ENCODE data around the gene NBPF3.
A peak's percentile ranks its signal among the peaks of the same experiment; 100 is the strongest.
"Not testable (repeated sequence)": the region's sequence is repeated elsewhere in the genome, so short reads cannot be mapped to it uniquely, and the experiment has no call there.

The NBPF3 gene

DNA sequence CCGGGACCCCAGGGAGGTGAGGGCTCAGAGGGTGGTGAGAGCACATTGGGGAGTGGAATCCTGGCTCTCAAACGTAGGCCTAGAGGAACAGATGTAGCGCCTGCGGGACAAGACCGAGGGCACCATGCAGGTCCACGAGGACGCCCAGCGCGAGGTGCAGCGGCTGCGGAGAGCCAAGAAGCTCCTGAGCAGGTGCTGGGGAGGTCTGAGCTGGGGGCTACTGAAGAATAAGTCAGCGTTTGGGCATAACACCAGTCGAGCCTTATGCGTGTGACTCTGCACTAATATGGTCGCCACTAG is 2.6 kb upstream of the NBPF3 start:
- Histone ChIP-seq H3K9ac (no peak overlapping the region), H3K27ac (no peak overlapping the region), H3K4me1 (no peaks in the 10 kb centered on the region), H3K4me3 (ENCODE audit: low read depth, low read length) (no peak overlapping the region), H3K79me2 (no peaks in the 10 kb centered on the region), H3K4me2 (ENCODE audit: low read length) (peak overlapping the region; percentile 44), H3K9me3 (ENCODE audit: control insufficient read depth, low read length) (no peaks in the 10 kb centered on the region), H2AFZ (peak overlapping the region; percentile 82), H3K27me3 (ENCODE audit: control insufficient read depth, insufficient read depth, low read length) (no peaks in the 10 kb centered on the region), H3K36me3 (ENCODE audit: control insufficient read depth, insufficient read depth, low read length) (no peaks in the 10 kb centered on the region)
- TF ChIP-seq, protein P1, sequence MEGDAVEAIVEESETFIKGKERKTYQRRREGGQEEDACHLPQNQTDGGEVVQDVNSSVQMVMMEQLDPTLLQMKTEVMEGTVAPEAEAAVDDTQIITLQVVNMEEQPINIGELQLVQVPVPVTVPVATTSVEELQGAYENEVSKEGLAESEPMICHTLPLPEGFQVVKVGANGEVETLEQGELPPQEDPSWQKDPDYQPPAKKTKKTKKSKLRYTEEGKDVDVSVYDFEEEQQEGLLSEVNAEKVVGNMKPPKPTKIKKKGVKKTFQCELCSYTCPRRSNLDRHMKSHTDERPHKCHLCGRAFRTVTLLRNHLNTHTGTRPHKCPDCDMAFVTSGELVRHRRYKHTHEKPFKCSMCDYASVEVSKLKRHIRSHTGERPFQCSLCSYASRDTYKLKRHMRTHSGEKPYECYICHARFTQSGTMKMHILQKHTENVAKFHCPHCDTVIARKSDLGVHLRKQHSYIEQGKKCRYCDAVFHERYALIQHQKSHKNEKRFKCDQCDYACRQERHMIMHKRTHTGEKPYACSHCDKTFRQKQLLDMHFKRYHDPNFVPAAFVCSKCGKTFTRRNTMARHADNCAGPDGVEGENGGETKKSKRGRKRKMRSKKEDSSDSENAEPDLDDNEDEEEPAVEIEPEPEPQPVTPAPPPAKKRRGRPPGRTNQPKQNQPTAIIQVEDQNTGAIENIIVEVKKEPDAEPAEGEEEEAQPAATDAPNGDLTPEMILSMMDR (IDR thresholded peaks at IDR 0.05) = no peak

DNA sequence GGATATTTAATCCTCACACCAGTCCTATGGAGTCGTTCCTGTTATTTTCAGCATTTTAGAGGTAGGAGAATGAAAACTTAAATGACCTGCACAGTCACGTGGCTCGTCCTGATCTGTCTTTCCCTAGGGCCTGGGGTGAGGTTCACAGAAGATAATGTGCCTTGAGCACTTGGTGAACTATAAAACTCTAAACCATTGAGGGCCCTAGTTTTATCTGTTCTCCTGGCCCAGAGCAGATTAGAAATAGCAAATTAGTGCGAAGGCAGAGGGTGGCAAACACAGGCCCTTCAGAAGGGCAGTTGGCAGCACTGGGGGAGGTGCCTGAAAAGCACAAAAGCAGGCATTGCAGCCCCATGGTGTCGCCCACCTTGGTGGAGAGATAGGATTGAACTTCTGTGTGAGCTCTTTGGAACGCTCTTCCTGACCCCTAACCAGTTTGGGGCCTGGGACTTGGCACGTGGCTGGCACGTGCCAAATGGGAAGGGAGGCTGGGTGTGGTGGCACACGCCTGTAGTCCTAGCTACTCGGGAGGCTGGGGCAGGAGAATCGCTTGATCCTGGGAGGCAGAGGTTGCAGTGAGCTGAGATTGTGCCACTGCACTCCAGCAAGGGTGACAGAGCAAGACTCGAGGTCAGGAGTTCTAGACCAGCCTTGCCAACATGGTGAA is 1.2 kb upstream of the NBPF3 start:
- not testable (repeated sequence) for H3K27me3 ChIP-seq (ENCODE audit: control insufficient read depth, insufficient read depth, low read length); H3K4me3 ChIP-seq (ENCODE audit: low read depth, low read length); H3K36me3 ChIP-seq (ENCODE audit: control insufficient read depth, insufficient read depth, low read length); H3K4me2 ChIP-seq (ENCODE audit: low read length); H3K4me1 ChIP-seq; H3K9me3 ChIP-seq (ENCODE audit: control insufficient read depth, low read length); H2AFZ ChIP-seq; H3K79me2 ChIP-seq; H3K27ac ChIP-seq; H3K9ac ChIP-seq

DNA sequence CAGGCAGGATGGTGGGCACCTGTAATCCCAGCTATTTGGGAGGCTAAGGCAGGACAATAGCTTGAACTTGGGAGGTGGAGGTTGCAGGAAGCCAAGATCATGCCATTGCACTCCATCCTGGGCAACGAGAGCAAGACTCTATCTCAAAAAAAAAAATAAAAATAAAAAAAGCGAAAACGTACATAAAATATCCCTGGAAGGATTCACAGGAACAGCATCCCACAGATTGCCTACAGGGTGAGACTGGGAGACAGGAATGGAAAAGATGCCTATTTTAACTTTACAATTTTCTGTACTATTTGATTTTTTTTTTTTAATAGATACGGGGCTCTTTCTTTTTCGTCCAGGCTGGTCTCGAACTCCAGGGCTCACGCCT is 604 bp upstream of the NBPF3 start:
- H3K9me3 ChIP-seq (ENCODE audit: control insufficient read depth, low read length) = no peaks in the 10 kb centered on the region
- no peaks in the 10 kb centered on the region for H3K4me1 ChIP-seq
- H3K4me3 ChIP-seq (ENCODE audit: low read depth, low read length) = peak overlapping the region; percentile 62
- H3K36me3 ChIP-seq (ENCODE audit: control insufficient read depth, insufficient read depth, low read length) = no peaks in the 10 kb centered on the region
- TF ChIP-seq, protein P1 (IDR thresholded peaks at IDR 0.05) = no peak
- peak overlapping the region; percentile 41 for H3K27ac ChIP-seq
- H3K27me3 ChIP-seq (ENCODE audit: control insufficient read depth, insufficient read depth, low read length) = no peaks in the 10 kb centered on the region
- H2AFZ ChIP-seq = peak overlapping the region; percentile 83
- no peaks in the 10 kb centered on the region for H3K79me2 ChIP-seq
- H3K4me2 ChIP-seq (ENCODE audit: low read length) = peak overlapping the region; percentile 81
- H3K9ac ChIP-seq = no peak overlapping the region

DNA sequence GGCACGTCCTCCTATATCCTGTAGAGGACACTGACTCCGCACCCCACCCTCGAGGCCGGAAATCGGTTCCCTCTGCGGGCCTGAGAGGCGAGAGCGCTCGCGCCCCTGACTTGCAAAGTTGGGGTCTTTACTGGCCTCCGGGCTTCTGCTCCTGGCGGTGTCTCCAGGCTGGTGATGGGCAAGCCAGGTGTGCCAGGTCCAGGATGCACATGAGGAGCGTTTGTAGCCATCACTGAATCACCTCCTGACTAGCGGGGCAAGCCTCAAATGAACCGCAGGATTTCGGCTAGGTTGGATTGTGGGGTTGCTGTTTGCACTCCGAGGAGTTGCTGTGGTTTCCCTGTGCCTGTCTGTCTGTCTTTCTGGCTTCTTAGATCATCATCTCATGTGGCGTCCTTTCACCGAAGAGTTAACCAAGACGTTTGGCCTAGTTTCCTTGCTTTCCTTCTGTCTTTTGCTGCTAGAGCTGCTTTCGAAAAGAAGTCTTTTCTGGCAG is 741 bp downstream of the NBPF3 start:
- not testable (repeated sequence) for H3K27me3 ChIP-seq (ENCODE audit: control insufficient read depth, insufficient read depth, low read length); H3K79me2 ChIP-seq; H3K36me3 ChIP-seq (ENCODE audit: control insufficient read depth, insufficient read depth, low read length); H3K4me1 ChIP-seq; H3K9ac ChIP-seq; H3K9me3 ChIP-seq (ENCODE audit: control insufficient read depth, low read length); H3K27ac ChIP-seq
- Histone ChIP-seq H3K4me2 (ENCODE audit: low read length) (peak overlapping the region; percentile 29), H3K4me3 (ENCODE audit: low read depth, low read length) (peak overlapping the region; percentile 37), H2AFZ (peak overlapping the region; percentile 66)

DNA sequence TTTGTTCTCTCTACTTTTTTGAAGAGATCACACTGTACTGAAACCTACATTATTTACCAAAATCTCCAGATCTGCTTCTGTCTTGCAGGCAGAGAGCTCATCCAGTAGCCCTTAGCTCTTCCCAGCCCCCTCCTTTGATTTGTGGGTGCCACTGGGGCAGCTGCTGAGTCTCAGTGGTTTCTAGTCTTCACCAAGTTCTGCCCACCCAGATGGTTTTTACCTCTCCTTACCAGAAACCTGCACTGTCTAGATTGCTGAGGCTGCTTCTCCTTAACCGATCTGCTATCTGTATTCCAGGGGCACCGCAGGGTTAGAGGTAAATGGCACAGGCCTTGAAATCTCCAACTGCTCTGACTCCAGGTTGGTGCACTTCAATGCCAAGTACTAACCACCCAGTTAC is 6.7 kb downstream of the NBPF3 start:
- H3K27ac ChIP-seq; H3K79me2 ChIP-seq; H3K4me3 ChIP-seq (ENCODE audit: low read depth, low read length); H2AFZ ChIP-seq; H3K4me1 ChIP-seq; H3K9ac ChIP-seq; H3K36me3 ChIP-seq (ENCODE audit: control insufficient read depth, insufficient read depth, low read length); H3K4me2 ChIP-seq (ENCODE audit: low read length); H3K27me3 ChIP-seq (ENCODE audit: control insufficient read depth, insufficient read depth, low read length); H3K9me3 ChIP-seq (ENCODE audit: control insufficient read depth, low read length): not testable (repeated sequence)

DNA sequence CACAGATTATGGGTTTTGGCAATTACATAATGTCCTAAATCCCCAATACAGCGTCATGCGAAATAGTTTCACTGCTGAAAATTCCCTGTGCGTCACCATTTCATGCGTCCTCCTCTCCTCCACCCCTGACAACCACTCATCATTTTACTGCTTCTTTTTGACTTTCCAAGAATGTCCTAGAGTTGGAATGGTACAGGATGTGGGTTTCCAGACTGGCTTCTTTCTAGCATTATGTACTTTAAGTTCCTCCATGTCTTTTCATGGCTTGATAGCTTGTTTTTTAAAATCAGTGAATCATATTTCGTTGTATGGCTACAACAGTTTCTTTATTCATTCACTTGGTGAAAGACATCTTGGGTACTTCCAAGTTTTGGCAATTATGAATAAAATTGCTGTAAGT is 7.4 kb downstream of the NBPF3 start:
- Histone ChIP-seq H3K4me1 (no peaks in the 10 kb centered on the region), H3K9ac (no peak overlapping the region), H3K27me3 (ENCODE audit: control insufficient read depth, insufficient read depth, low read length) (no peaks in the 10 kb centered on the region)

More for the DNA sequence above, 7.4 kb downstream of the NBPF3 start:
- no peak overlapping the region for H3K27ac ChIP-seq
- no peaks in the 10 kb centered on the region for H3K79me2 ChIP-seq
- H3K4me3 ChIP-seq (ENCODE audit: low read depth, low read length) = no peak overlapping the region
- no peak overlapping the region for H3K4me2 ChIP-seq (ENCODE audit: low read length)
- H3K36me3 ChIP-seq (ENCODE audit: control insufficient read depth, insufficient read depth, low read length) = no peaks in the 10 kb centered on the region
- TF ChIP-seq, protein P1 (IDR thresholded peaks at IDR 0.05) = no peak
- no peaks in the 10 kb centered on the region for H3K9me3 ChIP-seq (ENCODE audit: control insufficient read depth, low read length)
- no peak overlapping the region for H2AFZ ChIP-seq
